Activated CD8-positive, alpha-beta T cell treated with anti-CD3 and anti-CD28 coated beads, Interleukin-2, amount 10 ng/mL, durations not matched to agents 7 days and 5 days (primary cell): ENCODE data around the gene CTCF. TPM values are rescaled to one million over a fixed set of nuclear protein-coding genes. Genes with fewer than 3 reads are reported as not detected.

Source experiments
- ATAC-seq: fragments of 150-1000 bp; cut with Tn5 transposase; one replicate; pipeline ENCODE4 v1.10.0; 2021; ENCODE audit warnings: moderate library complexity
- CTCF ChIA-PET: fragments of 350-600 bp; sonication (Branson Sonifier 250); formaldehyde crosslinking; loops from one replicate; lab custom pipeline; 2021; ENCODE audit warnings: antibody characterized with exemption; lab: Charles Lee
- POLR2A ChIA-PET: fragments of 350-600 bp; sonication (Branson Sonifier 250); formaldehyde crosslinking; loops from one replicate; lab custom pipeline; 2021; ENCODE audit warnings: antibody characterized with exemption; lab: Charles Lee
- DNase-seq: peaks from one replicate; pipeline ENCODE4 v3.0.0-alpha.2; 2020
- H3K27ac Mint-ChIP-seq: one replicate; pipeline ENCODE4 v1.8.0; 2021; ENCODE audit warnings: mild to moderate bottlenecking, mixed read lengths
- H3K27me3 Mint-ChIP-seq: one replicate; pipeline ENCODE4 v1.8.0; 2021; ENCODE audit warnings: low read depth, mixed read lengths
- H3K36me3 Mint-ChIP-seq: one replicate; pipeline ENCODE4 v1.8.0; 2021; ENCODE audit warnings: low read depth, mixed read lengths
- H3K4me1 Mint-ChIP-seq: one replicate; pipeline ENCODE4 v1.8.0; 2021; ENCODE audit warnings: low read depth, mixed read lengths
- H3K4me3 Mint-ChIP-seq: one replicate; pipeline ENCODE4 v1.8.0; 2021; ENCODE audit warnings: mild to moderate bottlenecking, mixed read lengths
- H3K9me3 Mint-ChIP-seq: one replicate; pipeline ENCODE4 v1.8.0; 2022; ENCODE audit warnings: mixed read lengths; ENCODE audit not compliant: insufficient read depth
- total RNA-seq, 2 experiments: library from RNA; stranded (reverse); gene quantifications; one replicate each; pipeline ENCODE4 v1.2.3, GENCODE V29; 2021

The CTCF gene
- total RNA-seq, 2 experiments from 2014 or later = 77.4 to 79.8 TPM

GRCh38 chr16:67683767-67684166 lies 121.4 kb downstream of the CTCF start:
- ChIA-PET POLR2A (no interaction called here), CTCF (interaction anchor here (1.3 to 4.6 kb wide), 3 partner anchors 13 to 163 kb away, joined by 5 to 36 read pairs (median 6); no protein-coding TSS in a partner anchor)
- Mint-ChIP-seq H3K4me1 (no peaks in the 10 kb centered on the region), H3K4me3 (no peak overlapping the region), H3K27me3 (no peaks in the 10 kb centered on the region), H3K27ac (no peak overlapping the region), H3K36me3 (peaks cover 7% of the 10 kb centered on the region), H3K9me3 (no peaks in the 10 kb centered on the region)
- DNase-seq = no peak
- no peak for ATAC-seq

DNA sequence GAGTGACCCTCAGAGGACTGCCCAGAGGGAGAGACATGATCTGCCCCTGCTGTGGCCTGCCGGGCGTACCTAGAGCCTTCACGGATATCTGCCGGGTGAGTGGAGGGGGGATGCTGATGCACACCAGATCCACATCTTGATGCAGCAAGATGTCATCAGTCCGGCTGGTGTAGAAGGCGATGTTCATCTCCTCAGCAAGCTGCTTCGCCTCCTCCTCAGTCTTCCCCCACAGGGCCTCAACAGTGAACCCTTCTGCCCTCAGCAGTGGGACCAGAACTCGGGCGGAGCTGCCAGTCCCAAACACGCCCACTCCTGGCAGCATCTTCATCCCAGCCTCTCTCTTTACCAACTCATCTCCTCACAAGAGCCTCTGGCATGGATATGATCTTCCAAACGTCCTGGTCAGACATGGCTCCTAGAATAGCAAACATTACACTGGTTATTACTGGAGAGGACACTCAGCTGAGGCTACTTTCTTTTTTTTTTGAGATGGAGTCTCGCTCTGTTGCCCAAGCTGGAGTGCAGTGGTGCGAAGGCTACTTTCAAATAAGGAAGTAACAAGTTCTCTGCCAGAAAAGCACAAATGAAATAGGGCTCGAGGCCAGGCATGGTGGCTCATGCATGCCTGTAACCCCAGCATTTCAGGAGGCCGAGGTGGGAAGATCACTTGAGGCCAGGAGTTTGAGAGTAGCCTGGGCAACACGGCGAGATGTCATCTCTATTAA lies 123.2 kb downstream of the CTCF start:
- POLR2A ChIA-PET = interaction anchor here (0.6 kb wide), 1 partner anchor 469 kb away, joined by 4 read pairs; no protein-coding TSS in a partner anchor
- Mint-ChIP-seq H3K4me1 (no peaks in the 10 kb centered on the region), H3K36me3 (peaks cover 11% of the 10 kb centered on the region), H3K9me3 (no peaks in the 10 kb centered on the region), H3K4me3 (no peak overlapping the region), H3K27ac (no peak overlapping the region), H3K27me3 (no peaks in the 10 kb centered on the region)
- DNase-seq (no peak), ATAC-seq (no peak)
- CTCF ChIA-PET = interaction anchor here (0.7 to 4.6 kb wide), 2 partner anchors 15 to 1282 kb away, joined by 3 to 36 read pairs; no protein-coding TSS in a partner anchor

Other genes with a start within 250 kb of the CTCF start
- 1 to 10 TPM in 1 of 2 experiments, under 1 TPM in 1; 0.65 to 1.1 TPM for gene KCTD19, start 235.8 kb upstream of the CTCF start, total RNA-seq
- gene LRRC36, start 235.7 kb upstream of the CTCF start, total RNA-seq = not detected
- not detected for gene TPPP3, start 169.0 kb upstream of the CTCF start, total RNA-seq
- gene ZDHHC1, start 146.0 kb upstream of the CTCF start, total RNA-seq = under 1 TPM in 1 of 2 experiments, not detected in 1; 0.26 TPM
- gene HSD11B2, start 131.4 kb upstream of the CTCF start, total RNA-seq = not detected
- 10 to 100 TPM; 52.7 to 58.1 TPM for gene ATP6V0D1, start 81.4 kb upstream of the CTCF start, total RNA-seq
- gene AGRP, start 79.0 kb upstream of the CTCF start, total RNA-seq = not detected
- gene RIPOR1, start 33.7 kb upstream of the CTCF start, total RNA-seq = 10 to 100 TPM; 10.6 to 13.7 TPM
- gene CARMIL2, start 82.6 kb downstream of the CTCF start, total RNA-seq = 100 to 1,000 TPM; 192 to 196 TPM
- gene ACD, start 97.7 kb downstream of the CTCF start, total RNA-seq = 10 to 100 TPM; 51.4 to 51.6 TPM
- gene PARD6A, start 98.4 kb downstream of the CTCF start, total RNA-seq = 10 to 100 TPM; 13.2 to 14.7 TPM
- 1 to 10 TPM; 7.0 TPM for gene ENKD1, start 104.2 kb downstream of the CTCF start, total RNA-seq
- 1 to 10 TPM; 2.3 to 2.5 TPM for gene C16orf86, start 104.3 kb downstream of the CTCF start, total RNA-seq
- gene GFOD2, start 156.8 kb downstream of the CTCF start, total RNA-seq = 10 to 100 TPM; 12.5 to 14.0 TPM
- 10 to 100 TPM; 25.9 to 30.5 TPM for gene RANBP10, start 244.0 kb downstream of the CTCF start, total RNA-seq
- gene TSNAXIP1, start 244.4 kb downstream of the CTCF start, total RNA-seq = under 1 TPM; 0.47 to 0.63 TPM